HepG2 (cell line): ENCODE results near the gene TBX6. TPM values are rescaled to one million over a fixed set of nuclear protein-coding genes. Genes with fewer than 3 reads are reported as not detected.
A peak's percentile ranks its signal among the peaks of the same experiment; 100 is the strongest.

Experiments
- ARID3A ChIP-seq: IDR thresholded peaks from 2 replicates; pipeline ENCODE4 v1.6.1; 2012; ENCODE audit warnings: low read depth, low read length, improper control_type of control experiment
- BRCA1 ChIP-seq: sonication (generic); formaldehyde crosslinking; IDR thresholded peaks from 2 replicates; pipeline ENCODE4 v1.4.0; 2020; ENCODE audit warnings: missing genetic modification reagents
- E2F1 ChIP-seq: sonication (generic); formaldehyde crosslinking; IDR thresholded peaks from 2 replicates; pipeline ENCODE4 v1.5.0; 2020; ENCODE audit warnings: missing genetic modification reagents
- ELF3 ChIP-seq: IDR thresholded peaks from 2 replicates; pipeline ENCODE4 v1.6.1; 2016; ENCODE audit warnings: missing genetic modification reagents, missing compliant biosample characterization
- MBD4 ChIP-seq: IDR thresholded peaks from 2 replicates; pipeline ENCODE4 v1.6.1; 2012; ENCODE audit warnings: low read length, inconsistent platforms, borderline replicate concordance
- MXD3 ChIP-seq: IDR thresholded peaks from 2 replicates; pipeline ENCODE4 v1.6.1; 2016; ENCODE audit warnings: mild to moderate bottlenecking, missing biosample characterization, missing genetic modification reagents
- NPAS2 ChIP-seq: sonication (generic); formaldehyde crosslinking; IDR thresholded peaks from 2 replicates; pipeline ENCODE4 v1.8.0; 2022; ENCODE audit warnings: mild to moderate bottlenecking, missing genetic modification reagents, borderline replicate concordance
- RNF2 ChIP-seq: fragments of 450-650 bp; conservative IDR thresholded peaks from 2 replicates; pipeline ENCODE4 v1.6.1; 2016; ENCODE audit warnings: low read depth
- SIN3B ChIP-seq: fragments of 150-350 bp; IDR thresholded peaks from 2 replicates; pipeline ENCODE4 v1.6.1; 2014; ENCODE audit warnings: low read length
- TFDP1 ChIP-seq: IDR thresholded peaks from 2 replicates; pipeline ENCODE4 v1.6.1; 2016; ENCODE audit warnings: missing compliant biosample characterization, missing genetic modification reagents, borderline replicate concordance
- ZBTB7B ChIP-seq: sonication (generic); formaldehyde crosslinking; IDR thresholded peaks from 2 replicates; pipeline ENCODE4 v1.4.0; 2020; ENCODE audit warnings: missing genetic modification reagents
- ZFYVE20 ChIP-seq: sonication (generic); formaldehyde crosslinking; IDR thresholded peaks from 2 replicates; pipeline ENCODE4 v1.8.0; 2023; ENCODE audit warnings: low read depth, mild to moderate bottlenecking, moderate library complexity, missing genetic modification reagents, borderline replicate concordance
- ZNF225 ChIP-seq: sonication (generic); formaldehyde crosslinking; IDR thresholded peaks from 2 replicates; pipeline ENCODE4 v1.4.0; 2020; ENCODE audit warnings: mild to moderate bottlenecking, missing genetic modification reagents
- ZNF253 ChIP-seq: sonication (generic); formaldehyde crosslinking; IDR thresholded peaks from 2 replicates; pipeline ENCODE4 v1.8.0; 2022; ENCODE audit warnings: mild to moderate bottlenecking, missing genetic modification reagents, borderline replicate concordance
- ZNF333 ChIP-seq: sonication (generic); formaldehyde crosslinking; IDR thresholded peaks from 2 replicates; pipeline ENCODE4 v1.4.0; 2020; ENCODE audit warnings: mild to moderate bottlenecking, missing genetic modification reagents, borderline replicate concordance
- ZNF335 ChIP-seq: sonication (generic); formaldehyde crosslinking; IDR thresholded peaks from 2 replicates; pipeline ENCODE4 v1.4.0; 2020; ENCODE audit warnings: missing genetic modification reagents
- ZNF746 ChIP-seq: sonication (generic); formaldehyde crosslinking; IDR thresholded peaks from 2 replicates; pipeline ENCODE4 v1.8.0; 2022; ENCODE audit warnings: mild to moderate bottlenecking, missing genetic modification reagents
- polyA plus RNA-seq, 8 experiments: library from polyadenylated mRNA; depleted of rRNA in 3 of 8; stranded (reverse) in 7 of 8; unstranded in 1 of 8; fragments of >200 nt; fragmentation: Illumina TruSeq in 4 of 8; extraction: Trizol in 4 of 8; gene quantifications; 2 replicates each; pipeline versions ENCODE4 v1.2.1 to v1.2.3, GENCODE V29; 2011 to 2016; ENCODE audit warnings: low read depth in 4 of 8, missing spikeins in 1 of 8, mixed read lengths in 1 of 8; ENCODE audit not compliant: insufficient read depth in 1 of 8
- total RNA-seq, 5 experiments: library from RNA; depleted of rRNA; stranded (reverse); fragments of >200 nt; fragmentation: Illumina TruSeq; extraction: Trizol; gene quantifications; 2 replicates each; pipeline ENCODE4 v1.2.3, GENCODE V29; 2016; ENCODE audit warnings: low read depth in 1 of 5
- TF ChIP-seq, protein P1 (sequence below): sonication (generic); formaldehyde crosslinking; IDR thresholded peaks from 2 replicates; pipeline ENCODE4 v1.8.1; 2023; ENCODE audit warnings: missing genetic modification reagents, mild to moderate bottlenecking, borderline replicate concordance
- TF ChIP-seq, protein P2 (sequence below): sonication (generic); formaldehyde crosslinking; IDR thresholded peaks from 2 replicates; pipeline ENCODE4 v1.4.0; 2020; ENCODE audit warnings: mild to moderate bottlenecking, low read depth, missing genetic modification reagents
- TF ChIP-seq, protein P3 (sequence below): sonication (generic); formaldehyde crosslinking; IDR thresholded peaks from 2 replicates; pipeline ENCODE4 v1.5.1; 2020; ENCODE audit warnings: mild to moderate bottlenecking, missing genetic modification reagents, moderate library complexity

Gene TBX6
- total and polyA plus RNA-seq, 2 of the 13 experiments (the other 11 are each of a cell fraction or from before 2014, with no cell fraction given): 0.24 to 0.42 TPM

DNA sequence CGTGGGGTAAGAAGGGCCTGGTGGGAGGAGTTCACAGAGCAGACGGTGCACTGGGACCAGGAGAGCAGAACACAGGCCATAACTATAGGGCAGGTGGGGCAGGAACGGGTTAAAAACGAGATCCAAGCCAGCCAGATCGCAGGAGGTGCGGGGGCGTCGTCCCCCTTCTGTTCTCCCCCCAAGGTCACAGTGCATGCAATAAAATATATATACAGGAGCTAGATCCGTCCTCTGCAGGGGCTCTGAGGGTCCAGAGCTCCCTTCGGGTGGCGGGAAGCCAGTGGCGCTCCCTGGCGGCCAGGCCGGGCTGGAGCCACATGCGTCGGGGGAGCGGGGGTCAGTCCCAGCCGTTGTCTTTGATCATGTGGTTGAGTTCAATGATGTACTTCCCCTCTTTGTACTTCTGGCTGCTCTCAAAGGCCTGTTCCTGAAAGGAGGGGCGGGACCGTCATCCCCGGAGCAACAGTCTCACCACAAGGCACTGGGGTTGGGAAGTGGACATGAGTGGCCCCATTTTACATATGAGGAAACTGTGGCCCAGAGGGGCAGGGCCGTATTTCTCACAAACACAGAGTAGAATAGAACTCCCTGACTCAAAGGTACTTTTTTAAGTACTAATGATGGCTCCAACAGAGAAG lies 768 bp upstream of the TBX6 start (continued):
- TF ChIP-seq NPAS2 (CRISPR knock-in tag) (no peak), TFDP1 (CRISPR knock-in tag) (peak; percentile 96), RNF2 (no peak), ZNF335 (no peak), MBD4 (no peak), BRCA1 (peak; percentile 30), ELF3 (no peak), ZFYVE20 (CRISPR knock-in tag) (no peak), ZBTB7B (CRISPR knock-in tag) (peak; percentile 95), ZNF225 (no peak), ZNF333 (CRISPR knock-in tag) (peak; percentile 68; the same call in 1 of the 2 replicates), ARID3A (peak; percentile 57; the same call in 1 of the 2 replicates), MXD3 (no peak; the same call in 1 of the 2 replicates), SIN3B (no peak), ZNF746 (CRISPR knock-in tag) (peak; percentile 31; the same call in 1 of the 2 replicates), ZNF253 (CRISPR knock-in tag) (no peak), E2F1 (peak; percentile 74; the same call in 1 of the 2 replicates)
- TF ChIP-seq, protein P1, sequence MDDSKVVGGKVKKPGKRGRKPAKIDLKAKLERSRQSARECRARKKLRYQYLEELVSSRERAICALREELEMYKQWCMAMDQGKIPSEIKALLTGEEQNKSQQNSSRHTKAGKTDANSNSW (CRISPR knock-in tag): no peak
- TF ChIP-seq, protein P2, sequence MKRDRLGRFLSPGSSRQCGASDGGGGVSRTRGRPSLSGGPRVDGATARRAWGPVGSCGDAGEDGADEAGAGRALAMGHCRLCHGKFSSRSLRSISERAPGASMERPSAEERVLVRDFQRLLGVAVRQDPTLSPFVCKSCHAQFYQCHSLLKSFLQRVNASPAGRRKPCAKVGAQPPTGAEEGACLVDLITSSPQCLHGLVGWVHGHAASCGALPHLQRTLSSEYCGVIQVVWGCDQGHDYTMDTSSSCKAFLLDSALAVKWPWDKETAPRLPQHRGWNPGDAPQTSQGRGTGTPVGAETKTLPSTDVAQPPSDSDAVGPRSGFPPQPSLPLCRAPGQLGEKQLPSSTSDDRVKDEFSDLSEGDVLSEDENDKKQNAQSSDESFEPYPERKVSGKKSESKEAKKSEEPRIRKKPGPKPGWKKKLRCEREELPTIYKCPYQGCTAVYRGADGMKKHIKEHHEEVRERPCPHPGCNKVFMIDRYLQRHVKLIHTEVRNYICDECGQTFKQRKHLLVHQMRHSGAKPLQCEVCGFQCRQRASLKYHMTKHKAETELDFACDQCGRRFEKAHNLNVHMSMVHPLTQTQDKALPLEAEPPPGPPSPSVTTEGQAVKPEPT (CRISPR knock-in tag): 0 out of 2 replicates have a peak, but pooled peaks have one; percentile 76
- TF ChIP-seq, protein P3, sequence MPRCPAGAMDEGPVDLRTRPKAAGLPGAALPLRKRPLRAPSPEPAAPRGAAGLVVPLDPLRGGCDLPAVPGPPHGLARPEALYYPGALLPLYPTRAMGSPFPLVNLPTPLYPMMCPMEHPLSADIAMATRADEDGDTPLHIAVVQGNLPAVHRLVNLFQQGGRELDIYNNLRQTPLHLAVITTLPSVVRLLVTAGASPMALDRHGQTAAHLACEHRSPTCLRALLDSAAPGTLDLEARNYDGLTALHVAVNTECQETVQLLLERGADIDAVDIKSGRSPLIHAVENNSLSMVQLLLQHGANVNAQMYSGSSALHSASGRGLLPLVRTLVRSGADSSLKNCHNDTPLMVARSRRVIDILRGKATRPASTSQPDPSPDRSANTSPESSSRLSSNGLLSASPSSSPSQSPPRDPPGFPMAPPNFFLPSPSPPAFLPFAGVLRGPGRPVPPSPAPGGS (CRISPR knock-in tag): no peak
